H1 (cell line): Measurements from ENCODE around the gene CFH. TPM values are rescaled to one million over a fixed set of nuclear protein-coding genes. Genes with fewer than 3 reads are reported as not detected.

Source experiments
- ASH2L ChIP-seq: fragments of 200-600, 300-600 bp; sonication (generic); IDR thresholded peaks from one replicate; pipeline ENCODE4 v1.7.1; 2017; ENCODE audit warnings: low read length
- CHD2 ChIP-seq: IDR thresholded peaks from 2 replicates; pipeline ENCODE4 v1.6.1; 2012; ENCODE audit warnings: low read length, improper control_type of control experiment
- CHD7 ChIP-seq: fragments of 300-600 bp; sonication (generic); IDR thresholded peaks from 2 replicates; pipeline ENCODE4 v1.7.1; 2012; ENCODE audit warnings: low read length, moderate library complexity, mild to moderate bottlenecking, inconsistent platforms; ENCODE audit not compliant: insufficient replicate concordance
- MAFK ChIP-seq: IDR thresholded peaks from 2 replicates; pipeline ENCODE4 v1.6.1; 2012; ENCODE audit warnings: low read depth, mild to moderate bottlenecking, improper control_type of control experiment, low read length
- POLR2AphosphoS5 ChIP-seq: IDR thresholded peaks from 2 replicates; pipeline ENCODE4 v1.6.1; 2011; ENCODE audit warnings: low read depth, low read length
- polyA plus RNA-seq, 7 experiments: library from polyadenylated mRNA; depleted of rRNA in 3 of 7; stranded (reverse) in 5 of 7; unstranded in 2 of 7; fragments of >200 nt in 5 of 7; fragments of 200-250 nt in 2 of 7; gene quantifications; 1 replicate in 5 of 7; 2 replicates in 1 of 7; 4 replicates in 1 of 7; pipeline versions ENCODE4 v1.2.1 to v1.2.3, GENCODE V29; 2011 to 2013; ENCODE audit warnings: missing spikeins in 2 of 7, mixed read lengths in 2 of 7
- total RNA-seq: library from RNA; stranded (reverse); fragmentation: NEBNext Ultra II Directional; extraction: Animal tissue kit (Norgen Biotek cat#: 25700); gene quantifications from 2 replicates; pipeline ENCODE4 v1.2.1, GENCODE V29; 2021

The CFH gene
- total and polyA plus RNA-seq, 2 of the 8 experiments (the other 6 are each of a cell fraction or from before 2014, with no cell fraction given), result not detected

DNA sequence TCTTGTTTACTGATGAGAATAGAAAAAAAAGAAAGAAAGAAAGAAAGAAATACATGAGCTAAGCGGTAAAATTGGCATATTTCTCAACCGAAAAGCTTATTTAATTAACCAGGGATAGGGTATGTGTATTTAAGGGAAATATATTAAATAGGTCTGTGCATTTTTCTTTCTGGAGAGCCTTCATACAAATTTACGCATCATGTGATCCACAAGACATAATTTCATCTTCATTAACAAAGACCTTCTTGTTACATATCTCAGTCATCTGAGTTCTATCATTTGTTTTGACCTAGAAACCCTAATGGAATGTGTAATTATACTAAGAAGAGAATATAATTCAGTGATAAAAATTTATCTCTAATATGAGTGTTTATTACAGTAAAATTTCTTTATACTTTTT is 37.2 kb downstream of the CFH start (continued):
- no peak for TF ChIP-seq POLR2AphosphoS5
- TF ChIP-seq MAFK, result no peak
- TF ChIP-seq CHD2, result no peak
- no peak for TF ChIP-seq CHD7
- TF ChIP-seq ASH2L, result no peak
